Right ventricle myocardium superior (tissue), 1 donor: Measurements from ENCODE around the gene TCTN1. TPM values are rescaled to one million over a fixed set of nuclear protein-coding genes. Genes with fewer than 3 reads are reported as not detected.

ENCODE experiments used
- ATAC-seq: fragments of 200-7000 bp; cut with Tn5 transposase; one replicate; pipeline ENCODE4 v1.9.1; 2020; ENCODE audit warnings: mild to moderate bottlenecking; ENCODE audit not compliant: poor library complexity
- DNase-seq: peaks from one replicate; pipeline ENCODE4 v3.0.0-alpha.2; 2020
- intact Hi-C: fragments of 100-400 bp; cut with DNase I; formaldehyde crosslinking; loops from one replicate; pipeline ENCODE4 v1.11.2; 2022
- total RNA-seq: library from RNA; stranded (reverse); fragmentation: NEBNext Ultra II Directional; extraction: Animal tissue kit (Norgen Biotek cat#: 25700); gene quantifications from one replicate; pipeline ENCODE4 v1.2.1, GENCODE V29; 2021
- donor health status: DM: no; HTN: yes; CAD: no; lungs with severe emphysema.

TCTN1 gene
- total RNA-seq, 1 donor from 2014 or later, result 21.1 TPM

DNA sequence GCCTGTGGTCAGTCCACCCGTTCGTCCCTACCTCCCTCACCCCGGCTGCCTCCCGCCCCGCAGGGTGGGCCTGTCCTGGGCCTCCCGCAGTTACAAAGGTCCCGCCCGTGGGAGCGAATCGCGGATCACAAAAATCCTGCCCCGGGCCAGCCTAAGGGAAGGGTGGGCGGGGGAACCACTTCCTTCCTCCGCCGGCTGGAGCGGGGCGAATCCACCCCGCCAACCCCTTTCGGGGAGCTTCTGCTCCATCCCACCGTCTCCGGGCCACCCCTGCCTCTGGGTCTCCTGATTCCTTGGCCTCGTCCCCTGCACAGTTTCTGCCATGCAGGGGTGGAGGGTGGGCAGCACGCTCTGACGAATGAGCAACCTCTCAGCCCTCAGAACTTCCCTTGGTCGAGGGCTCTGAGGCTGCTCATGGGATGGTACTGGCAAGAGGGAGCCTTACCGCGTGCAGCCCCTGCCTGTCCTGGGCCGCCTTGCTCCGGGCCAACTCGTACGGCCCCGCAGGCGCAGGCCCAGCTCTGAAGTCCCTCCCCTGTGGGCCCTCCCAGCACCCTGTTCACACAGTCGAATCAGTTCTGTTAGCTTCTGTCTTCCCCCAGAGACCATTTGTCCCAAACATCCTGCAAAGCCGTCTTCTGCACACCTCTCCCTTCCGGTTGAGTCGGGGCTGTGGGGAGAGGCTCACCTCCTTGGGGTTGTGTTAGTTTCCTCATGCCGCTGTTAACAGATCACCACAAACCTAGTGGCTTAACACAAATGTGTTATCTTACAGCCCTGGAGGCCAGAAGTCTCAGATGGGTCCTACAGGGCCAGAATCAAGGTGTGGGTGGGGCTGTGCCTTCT is 75.6 kb downstream of the TCTN1 start:
- intact Hi-C loops, result loop anchor here (5.0 kb wide), 1 partner anchor 72 kb away; no protein-coding TSS in a partner anchor
- ATAC-seq (peak; percentile 79), DNase-seq (peak; percentile 78)

DNA sequence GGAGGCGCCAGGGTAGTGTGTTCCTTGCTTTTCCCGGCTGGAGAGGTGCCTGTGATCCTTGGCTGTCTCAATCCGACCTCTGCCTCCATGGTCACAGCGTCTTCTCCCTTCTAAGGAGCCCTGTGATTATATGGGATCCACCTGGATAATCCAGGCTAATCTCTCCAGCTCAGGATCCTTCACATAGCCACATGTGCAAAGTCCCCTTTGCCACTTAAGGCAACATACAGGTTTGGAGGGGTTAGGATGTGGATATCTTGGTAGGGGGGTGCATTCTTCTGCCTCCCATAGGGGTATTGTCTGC is 76.2 kb downstream of the TCTN1 start:
- no peak for DNase-seq
- no peak for ATAC-seq
- intact Hi-C loops, result no loop called here

DNA sequence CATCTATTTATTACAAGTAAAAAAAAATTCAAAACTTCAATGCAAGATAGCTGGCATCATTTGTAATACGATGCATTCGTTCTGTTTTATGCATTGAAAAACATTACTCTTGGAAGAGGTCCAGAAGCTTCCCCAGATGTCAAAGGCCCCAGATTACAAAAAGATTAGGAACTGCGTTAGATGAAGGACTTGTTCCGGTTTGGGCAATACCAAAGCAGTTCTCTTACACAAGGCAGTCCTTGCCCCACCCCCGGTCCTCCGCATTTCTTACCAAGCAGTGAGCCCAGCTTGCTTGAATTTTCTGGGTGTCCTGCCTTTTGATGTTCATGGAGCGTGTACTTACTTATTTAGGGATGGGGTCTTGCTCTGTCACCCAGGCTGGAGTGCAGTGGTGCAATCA is 79.8 kb downstream of the TCTN1 start:
- peak; percentile 71 for DNase-seq
- intact Hi-C loops, result no loop called here

DNA sequence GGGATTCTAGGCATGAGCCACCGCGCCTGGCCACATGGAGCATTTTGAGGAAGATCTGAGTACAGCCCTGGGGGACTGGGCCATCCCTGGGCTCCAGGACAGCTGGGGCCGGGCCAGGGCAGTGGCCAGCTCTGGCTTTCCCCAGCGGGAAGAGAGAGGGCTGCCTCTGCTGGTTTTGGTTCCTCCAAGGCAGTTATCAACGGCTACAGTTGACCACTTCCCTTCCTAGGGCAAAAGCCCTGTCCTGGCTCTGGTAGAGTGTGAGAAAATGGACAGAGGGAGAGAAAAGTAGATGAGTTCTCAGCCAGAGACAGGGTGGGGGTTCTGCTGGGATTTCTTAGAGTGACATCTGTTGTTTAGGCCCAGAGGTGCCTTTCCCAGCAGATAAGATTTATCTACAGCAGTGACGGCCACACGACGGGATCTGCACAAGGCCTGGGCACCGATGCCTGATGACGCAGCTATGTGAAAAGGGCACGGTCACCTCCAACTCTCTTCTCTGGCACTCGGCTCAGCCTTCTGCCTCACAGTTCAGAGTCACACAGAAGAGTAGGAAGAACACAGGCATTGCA is 80.5 kb downstream of the TCTN1 start:
- intact Hi-C loops, result no loop called here
- DNase-seq, result peak; percentile 77
- ATAC-seq, result peak; percentile 58

More for the DNA sequence above, 79.8 kb downstream of the TCTN1 start:
- no peak for ATAC-seq

DNA sequence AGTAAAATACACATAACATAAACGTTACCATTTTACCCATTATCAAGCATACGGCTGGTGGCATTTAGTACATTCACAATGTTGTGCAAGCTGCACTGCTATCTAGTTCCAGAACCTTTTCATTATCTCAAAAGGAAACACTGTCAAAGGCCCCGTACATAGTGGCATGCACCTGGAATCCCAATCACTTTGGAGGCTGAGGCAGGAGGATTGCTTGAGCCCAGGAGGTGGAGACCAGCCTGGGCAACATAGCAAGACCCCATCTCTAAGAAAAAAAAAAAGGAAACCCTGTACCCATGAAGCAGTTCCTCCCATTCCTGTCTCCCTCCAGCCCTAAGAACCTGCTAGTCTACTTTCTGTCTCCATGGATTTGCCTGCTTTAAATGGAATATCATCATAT is 82.4 kb downstream of the TCTN1 start:
- intact Hi-C loops, result no loop called here
- no peak for ATAC-seq

DNA sequence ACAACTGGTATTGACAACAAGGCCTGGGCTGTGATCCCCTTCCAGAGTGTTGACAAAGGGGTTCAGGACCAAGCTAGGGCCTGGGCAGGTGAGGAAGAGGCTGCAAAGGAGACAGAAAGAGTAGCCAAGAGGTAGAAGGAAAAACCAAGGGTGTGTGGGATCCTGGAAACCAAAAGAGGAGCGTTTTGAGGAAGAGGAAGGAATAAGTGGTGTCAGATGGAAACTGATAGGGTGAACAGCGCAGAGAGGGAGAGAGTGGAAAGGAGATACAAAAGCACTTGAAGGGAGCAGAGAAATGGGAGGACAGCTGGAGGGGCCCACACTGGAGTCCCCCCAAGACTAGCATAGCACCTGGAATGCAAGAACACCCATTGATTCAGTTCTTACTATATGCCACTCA is 83.3 kb downstream of the TCTN1 start:
- intact Hi-C loops, result no loop called here
- ATAC-seq (no peak), DNase-seq (no peak)

More for the DNA sequence above, 82.4 kb downstream of the TCTN1 start:
- DNase-seq, result no peak

DNA sequence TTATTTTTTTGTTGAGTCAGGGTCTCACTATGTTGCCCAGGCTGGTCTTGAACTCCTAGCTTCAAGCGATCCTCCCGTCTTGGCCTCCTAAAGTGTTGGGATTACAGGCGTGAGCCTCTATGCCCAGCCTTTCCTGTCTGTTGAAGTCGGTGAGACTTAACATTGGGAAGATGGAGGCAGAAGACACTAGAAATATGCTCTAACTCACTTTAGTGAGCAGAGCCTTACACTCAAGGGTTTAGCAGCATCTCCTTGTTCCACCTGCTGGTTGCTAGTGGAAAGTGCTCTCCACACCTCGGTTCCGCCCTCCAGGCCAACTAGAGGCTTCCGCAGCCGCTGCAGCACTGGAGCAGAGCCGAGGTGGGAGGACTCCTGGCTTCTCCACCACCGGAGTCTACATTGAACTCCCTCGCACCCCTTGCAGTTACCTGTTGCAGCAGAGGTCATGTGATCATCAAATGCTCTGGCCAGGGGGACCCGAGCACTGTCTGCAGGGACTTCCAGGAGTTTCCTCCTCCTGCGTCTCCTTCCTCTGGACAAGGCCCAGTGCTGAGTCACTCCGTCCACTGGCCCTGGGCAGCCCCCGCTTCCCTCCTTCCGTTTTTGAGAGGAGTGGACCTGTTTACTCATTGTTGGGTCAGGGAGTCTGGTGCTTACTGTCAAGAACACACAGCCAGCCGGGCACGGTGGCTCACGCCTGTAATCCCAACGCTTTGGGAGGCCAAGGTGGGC is 84.4 kb downstream of the TCTN1 start:
- ATAC-seq (peak; percentile 83), DNase-seq (peak; percentile 88)
- intact Hi-C loops, result no loop called here

Other genes with a start within 250 kb of the TCTN1 start
- gene ANAPC7, start 210.4 kb upstream of the TCTN1 start, total RNA-seq, result 32.6 TPM
- gene ARPC3, start 163.8 kb upstream of the TCTN1 start, total RNA-seq, result 90.1 TPM
- 28.1 TPM for gene GPN3, start 145.9 kb upstream of the TCTN1 start, total RNA-seq
- gene FAM216A, start 145.3 kb upstream of the TCTN1 start, total RNA-seq, result 3.3 TPM
- gene VPS29, start 112.0 kb upstream of the TCTN1 start, total RNA-seq, result 108 TPM
- 0.67 TPM for gene RAD9B, start 111.8 kb upstream of the TCTN1 start, total RNA-seq
- 98.3 TPM for gene PPTC7, start 30.8 kb upstream of the TCTN1 start, total RNA-seq
- gene HVCN1, start 75.0 kb downstream of the TCTN1 start, total RNA-seq, result 11.9 TPM
- 175 TPM for gene PPP1CC, start 128.8 kb downstream of the TCTN1 start, total RNA-seq
- not detected for gene CCDC63, start 232.9 kb downstream of the TCTN1 start, total RNA-seq